Fibroblast of skin of right quadriceps (primary cell): Measurements from ENCODE around the gene FGFR4.

Experiments used
- DNase-seq: peaks from one replicate; pipeline ENCODE4 v3.0.0-alpha.2; 2013

Gene FGFR4

DNA sequence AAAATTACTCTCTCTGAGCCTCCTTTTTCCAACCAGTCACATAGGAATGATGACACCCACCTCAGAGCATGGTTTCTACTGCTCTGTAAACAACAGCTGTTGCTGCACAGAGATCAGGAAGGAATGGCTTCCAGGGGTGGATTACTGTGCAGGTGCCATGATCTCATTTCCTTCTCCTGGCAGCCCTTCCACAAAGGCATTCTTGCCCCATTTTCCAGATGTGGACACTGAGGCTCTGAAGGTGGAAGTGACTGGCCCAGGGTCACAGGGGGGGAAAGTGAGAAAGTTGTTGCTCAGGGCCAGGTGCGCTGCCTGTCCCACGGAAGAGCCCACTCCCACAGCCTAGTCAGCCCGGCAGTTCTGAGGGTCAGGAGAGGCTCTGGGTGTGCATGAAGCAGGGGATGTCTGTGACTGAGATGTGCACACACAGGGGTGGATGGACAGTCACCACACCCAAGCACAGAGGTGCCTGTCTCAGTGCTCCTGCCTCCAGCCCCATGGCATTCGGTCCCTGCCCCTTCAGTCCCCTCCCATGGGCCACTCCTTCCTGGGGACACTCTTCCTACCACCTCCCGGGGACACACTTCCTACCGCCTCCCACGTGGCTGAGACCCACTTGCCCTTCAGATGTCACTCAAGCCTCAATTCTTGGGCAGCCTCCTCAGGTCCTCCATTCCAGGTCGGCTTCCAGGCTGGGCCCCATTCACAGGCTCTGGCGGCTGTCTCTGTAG is 17.0 kb downstream of the FGFR4 start:
- DNase-seq = no peak

DNA sequence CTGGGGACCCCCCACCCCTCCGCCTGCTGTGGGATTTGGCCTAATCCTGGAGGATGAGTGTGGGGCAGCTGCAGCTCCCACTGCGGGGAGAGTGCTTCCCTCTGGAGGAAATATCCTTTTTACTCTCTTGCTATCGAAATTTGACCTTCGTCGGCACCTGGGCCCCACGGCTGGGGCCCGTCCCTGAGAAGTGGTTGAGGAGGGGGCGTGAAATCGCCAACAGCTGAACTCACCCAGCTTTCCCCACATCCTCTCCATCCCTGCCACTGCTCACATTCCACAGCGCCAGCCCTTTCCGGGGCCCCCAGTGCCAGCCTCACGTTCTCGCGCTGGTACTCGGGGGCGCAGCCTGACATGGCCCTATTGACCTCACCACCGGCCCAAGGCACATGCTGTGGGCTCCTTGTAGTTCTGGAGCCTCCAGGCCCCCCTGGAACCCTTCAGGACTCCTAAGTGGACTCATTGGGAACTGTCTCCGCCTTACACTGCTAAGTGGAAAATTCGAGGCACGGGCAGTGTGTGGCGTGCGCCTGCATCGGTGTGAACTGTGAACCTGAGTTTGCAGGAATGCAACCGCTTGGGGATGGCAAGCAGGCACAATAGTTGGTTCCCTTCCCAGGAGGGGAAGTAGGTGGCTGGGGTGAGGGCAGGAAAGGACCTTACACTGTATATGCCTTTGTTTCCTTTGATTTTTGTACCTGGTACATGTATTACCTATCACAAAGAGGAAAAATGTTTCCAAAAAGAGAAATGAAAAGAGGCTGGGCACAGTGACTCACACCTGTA is 19.2 kb downstream of the FGFR4 start:
- no peak for DNase-seq

- no peak for DNase-seq
Measured at GRCh38 chr5:177107159-177107558, 20.4 kb downstream of the FGFR4 start.

- no peak for DNase-seq
Measured at GRCh38 chr5:177109810-177110209, 23.1 kb downstream of the FGFR4 start.

DNA sequence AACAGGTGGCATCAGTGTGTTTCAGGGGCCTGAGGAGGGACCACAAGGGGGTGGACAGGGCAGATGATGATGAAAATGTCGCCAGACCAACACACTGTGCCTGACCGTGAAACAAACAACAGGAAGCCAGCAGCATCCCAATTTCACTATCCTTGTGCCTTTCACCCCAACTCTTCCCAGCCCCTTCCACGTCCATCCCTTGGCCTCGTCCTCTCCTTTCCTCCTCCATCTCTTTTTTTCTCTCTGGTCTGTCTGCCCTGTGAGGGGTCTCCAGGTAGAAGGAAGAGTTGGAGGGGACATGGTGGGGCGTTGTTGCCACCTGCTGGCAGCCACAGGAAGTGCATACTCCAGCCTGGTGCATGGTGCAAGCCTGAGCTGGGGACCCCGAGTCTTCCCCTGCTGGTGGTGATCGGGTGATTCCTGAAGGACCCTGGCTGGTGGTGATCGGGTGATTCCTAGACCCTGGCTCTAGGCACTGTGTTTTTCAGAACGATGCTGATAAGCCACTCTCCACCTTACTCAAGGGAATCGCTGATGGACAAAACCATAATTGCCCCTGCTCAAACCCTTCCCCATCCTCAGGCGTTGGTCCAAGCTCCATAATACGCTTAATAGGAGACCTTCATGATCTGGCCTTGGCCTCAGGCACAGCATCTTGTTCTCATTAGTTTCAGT is 25.1 kb downstream of the FGFR4 start:
- DNase-seq = peak; percentile 37

GRCh38 chr5:177112589-177113220 is 26.0 kb downstream of the FGFR4 start:
- no peak for DNase-seq

- peak; percentile 64 for DNase-seq
Measured at GRCh38 chr5:177113566-177114424, 27.1 kb downstream of the FGFR4 start.

GRCh38 chr5:177116631-177117373 is 30.1 kb downstream of the FGFR4 start:
- peak; percentile 83 for DNase-seq

DNA sequence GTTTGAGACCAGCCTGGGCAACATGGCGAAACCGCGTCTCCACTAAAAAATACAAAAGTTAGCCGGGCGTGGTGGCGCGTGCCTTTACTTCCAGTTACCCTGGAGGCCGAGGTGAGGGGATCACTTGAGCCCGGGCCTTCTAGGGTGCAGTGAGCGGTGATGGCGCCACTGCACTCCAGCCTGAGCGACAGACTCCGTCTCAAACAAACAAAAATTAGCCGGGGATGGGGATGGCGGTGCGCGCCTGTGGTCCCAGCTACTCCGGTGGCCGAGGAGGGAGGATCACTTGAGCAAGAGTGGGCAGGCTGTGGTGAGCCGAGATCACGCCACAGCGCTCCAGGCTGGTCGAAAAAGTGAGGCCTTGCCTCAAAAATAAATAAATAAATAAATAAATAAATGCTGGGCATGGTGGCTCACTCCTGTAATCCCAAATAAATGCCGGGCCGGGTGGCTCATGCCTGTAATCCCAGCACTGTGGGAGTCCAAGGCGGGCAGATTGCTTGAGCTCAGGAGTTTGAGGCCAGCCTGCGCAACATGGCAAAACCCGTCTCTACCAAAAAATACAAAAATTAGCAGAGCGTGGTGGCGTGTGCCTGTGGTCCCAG is 30.8 kb downstream of the FGFR4 start:
- no peak for DNase-seq

- no peak for DNase-seq
Measured at GRCh38 chr5:177122566-177122965, 35.9 kb downstream of the FGFR4 start.

DNA sequence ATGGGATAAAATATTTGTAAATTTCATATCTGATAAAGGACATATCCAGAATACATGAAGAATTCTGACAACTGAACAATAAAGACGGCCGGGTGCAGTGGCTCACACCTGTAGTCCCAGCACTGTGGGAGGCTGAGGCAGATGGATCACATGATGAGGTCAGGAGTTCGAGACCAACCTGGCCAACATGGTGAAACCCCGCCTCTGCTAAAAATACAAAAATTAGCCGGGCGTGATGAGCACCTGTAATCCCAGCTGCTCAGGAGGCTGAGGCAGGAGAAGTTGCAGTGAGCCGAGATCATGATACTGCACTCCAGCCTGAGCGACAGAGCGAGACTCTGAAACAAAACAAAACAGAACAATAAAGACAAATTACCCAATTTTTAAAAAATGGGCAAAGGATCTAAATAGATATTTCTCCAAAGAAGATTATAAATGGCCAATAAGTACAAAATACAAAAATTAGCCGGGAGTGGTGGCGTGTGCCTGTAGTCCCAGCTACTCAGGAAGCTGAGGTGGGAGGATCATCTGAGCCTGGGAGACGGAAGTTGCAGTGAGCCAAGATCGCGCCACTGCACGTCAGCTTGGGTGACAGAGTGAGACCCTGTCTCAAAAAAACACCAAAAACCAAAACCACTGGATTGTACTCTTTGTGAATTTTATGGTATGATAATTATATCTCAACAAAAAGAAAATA is 37.2 kb downstream of the FGFR4 start:
- DNase-seq = no peak

- DNase-seq = no peak
Measured at GRCh38 chr5:177124486-177124991, 37.8 kb downstream of the FGFR4 start.

- DNase-seq = no peak
Measured at GRCh38 chr5:177126771-177127170, 40.1 kb downstream of the FGFR4 start.

GRCh38 chr5:177128551-177128981 is 41.9 kb downstream of the FGFR4 start:
- no peak for DNase-seq

DNA sequence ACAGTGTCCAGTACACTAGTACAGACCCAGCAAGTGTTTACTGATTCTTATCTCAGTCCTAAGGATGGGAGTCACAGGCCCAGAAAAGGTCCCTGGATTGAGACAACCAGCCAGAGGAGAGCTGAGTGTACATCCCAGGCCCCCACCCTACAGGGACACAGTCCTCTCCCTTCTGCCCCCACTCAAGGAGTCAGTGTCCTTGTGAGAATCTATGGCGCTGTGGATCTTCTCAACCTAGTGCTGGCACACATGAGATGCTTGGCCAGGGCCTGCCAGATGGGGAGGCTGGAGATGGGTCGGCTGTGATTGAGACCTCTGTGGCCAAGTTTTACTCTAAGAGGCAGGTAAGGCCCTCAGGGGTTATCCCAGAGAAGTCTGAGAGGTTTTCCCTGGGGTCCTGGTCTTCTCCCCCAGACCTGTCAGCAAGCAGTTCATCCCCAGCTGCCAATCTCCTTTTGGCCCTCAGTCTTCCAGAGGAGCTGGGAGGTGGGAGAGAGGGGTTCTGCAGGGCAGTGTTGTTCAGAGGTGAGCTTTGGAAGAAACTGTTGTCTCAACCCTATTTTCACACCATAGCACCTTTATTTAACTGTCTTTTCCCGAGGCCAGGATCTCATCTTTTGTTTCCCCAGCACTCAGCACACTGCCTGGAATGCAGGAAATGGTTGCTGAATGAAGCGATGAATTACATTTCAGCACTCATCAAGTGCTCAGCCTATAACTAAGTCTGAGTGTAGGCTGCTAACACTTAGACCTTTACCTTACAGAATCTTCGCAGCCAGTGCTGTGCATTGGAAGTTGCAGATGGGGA is 43.7 kb downstream of the FGFR4 start:
- peak; percentile 47 for DNase-seq

- no peak for DNase-seq
Measured at GRCh38 chr5:177131019-177131320, 44.3 kb downstream of the FGFR4 start.

DNA sequence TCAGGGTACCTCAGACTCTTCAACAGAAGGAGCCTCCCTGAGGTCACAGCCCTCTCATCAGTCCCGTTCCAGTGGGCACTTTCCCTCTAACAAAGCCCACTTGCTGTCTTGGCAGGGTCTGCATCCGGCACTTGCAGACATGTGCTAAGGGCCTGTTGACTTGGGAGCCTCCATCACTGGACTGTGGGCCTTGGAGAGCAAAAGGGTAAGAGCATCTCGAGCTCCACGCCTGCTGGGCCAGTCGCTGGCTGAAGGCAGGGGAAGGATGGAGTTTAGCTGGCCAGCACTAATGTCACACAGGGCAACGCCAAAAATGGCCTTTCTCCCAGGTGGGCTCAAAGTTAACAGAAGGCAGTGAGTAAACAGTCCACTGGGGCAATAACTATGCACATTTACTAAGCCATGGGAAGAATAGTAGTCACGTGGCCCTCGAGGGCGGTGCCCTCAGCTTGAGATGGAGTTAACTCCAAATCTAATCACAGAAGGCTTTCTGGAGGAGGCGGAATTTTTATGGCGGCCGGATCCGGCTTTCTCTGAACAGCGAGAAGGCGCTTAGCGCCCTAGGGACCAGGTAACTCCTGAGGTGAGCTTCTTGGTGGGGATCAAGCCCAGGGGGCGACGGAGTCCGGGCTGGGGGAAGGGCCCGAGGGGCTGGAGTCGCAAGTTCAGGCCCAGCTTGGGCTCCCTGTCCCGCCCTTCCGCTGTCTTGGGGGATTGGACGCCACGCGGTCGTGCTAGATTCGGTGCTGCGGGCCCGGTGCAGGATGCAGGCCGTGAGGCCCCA is 44.8 kb downstream of the FGFR4 start:
- no peak for DNase-seq
